HG02571 (cell line): ENCODE measurements around the gene ST14.
A peak's percentile ranks its signal among the peaks of the same experiment; 100 is the strongest.

Source experiments
- ATAC-seq: cut with Tn5 transposase; IDR thresholded peaks from one replicate; pipeline ENCODE4 v1.9.1; 2021; ENCODE audit warnings: mild to moderate bottlenecking, moderate library complexity; ENCODE audit not compliant: unreplicated experiment

ST14 gene

DNA sequence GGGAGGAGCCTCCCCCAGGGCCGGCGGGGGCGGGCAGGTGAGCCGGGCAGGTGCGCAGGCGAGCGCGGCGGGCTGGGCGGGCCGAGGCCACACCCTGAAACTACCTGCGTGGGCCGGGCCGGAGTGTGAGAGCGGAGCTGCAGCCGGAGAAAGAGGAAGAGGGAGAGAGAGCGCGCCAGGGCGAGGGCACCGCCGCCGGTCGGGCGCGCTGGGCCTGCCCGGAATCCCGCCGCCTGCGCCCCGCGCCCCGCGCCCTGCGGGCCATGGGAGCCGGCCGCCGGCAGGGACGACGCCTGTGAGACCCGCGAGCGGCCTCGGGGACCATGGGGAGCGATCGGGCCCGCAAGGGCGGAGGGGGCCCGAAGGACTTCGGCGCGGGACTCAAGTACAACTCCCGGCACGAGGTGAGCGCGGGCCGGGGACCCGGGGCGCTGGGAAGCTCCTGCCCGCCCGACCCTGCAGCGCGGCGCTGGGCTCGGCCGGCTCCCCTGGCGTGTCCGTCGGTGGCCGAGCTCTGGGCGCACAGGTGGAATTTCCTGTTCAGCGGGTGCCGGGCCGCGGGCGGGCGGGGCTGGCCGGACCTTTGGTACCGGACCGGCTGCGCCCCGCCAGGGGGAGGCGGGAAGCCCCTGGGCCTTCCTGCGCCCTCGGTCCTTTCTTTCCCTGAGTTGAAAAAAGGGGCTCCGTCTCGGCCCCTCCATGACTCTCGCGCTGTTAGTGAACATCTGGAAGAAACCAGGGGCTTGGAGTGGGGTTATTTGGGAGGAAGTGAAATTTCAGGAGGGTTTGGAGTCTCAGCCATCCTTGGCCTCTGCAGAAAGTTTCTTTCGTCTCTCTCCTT lies at the start of gene ST14:
Gene ST14 (plus strand): TSS at position 126 of the 841 bp plus-strand sequence. CDS start 198 bp downstream, at position 324.
- no peak for ATAC-seq

DNA sequence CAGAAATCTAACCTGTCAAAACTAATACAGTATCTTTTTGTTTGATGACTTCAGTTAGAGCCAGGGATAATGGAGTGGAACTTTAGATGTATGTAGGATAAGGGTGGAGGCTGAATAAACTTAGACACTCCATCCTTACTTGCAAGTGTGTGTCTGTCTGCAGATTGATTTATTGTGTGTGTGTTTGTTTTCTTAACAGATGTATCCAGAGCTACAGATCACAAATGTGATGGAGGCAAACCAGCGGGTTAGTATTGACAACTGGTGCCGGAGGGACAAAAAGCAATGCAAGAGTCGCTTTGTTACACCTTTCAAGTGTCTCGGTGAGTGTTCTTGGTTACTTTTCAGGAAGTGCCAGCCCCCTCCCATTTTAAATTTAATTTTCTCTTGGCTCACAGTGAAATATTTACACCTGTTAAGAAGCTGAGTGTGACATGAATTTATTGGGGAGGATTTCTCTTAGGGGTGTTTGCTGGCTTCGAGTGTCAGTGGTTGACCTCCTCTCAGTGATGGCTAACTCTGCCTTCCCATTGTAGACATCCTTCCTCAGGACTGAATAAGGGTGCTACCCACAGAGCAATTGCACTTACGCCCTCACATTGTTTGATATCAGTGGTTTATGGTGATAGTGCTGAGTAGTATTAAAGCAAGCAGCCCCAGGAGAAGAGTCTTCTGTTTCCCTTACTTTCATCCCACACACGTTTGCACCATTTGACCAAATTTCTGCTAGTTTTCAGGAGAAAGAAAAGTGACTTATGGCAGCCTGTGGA lies 49.1 kb upstream of the ST14 start:
- no peak for ATAC-seq

DNA sequence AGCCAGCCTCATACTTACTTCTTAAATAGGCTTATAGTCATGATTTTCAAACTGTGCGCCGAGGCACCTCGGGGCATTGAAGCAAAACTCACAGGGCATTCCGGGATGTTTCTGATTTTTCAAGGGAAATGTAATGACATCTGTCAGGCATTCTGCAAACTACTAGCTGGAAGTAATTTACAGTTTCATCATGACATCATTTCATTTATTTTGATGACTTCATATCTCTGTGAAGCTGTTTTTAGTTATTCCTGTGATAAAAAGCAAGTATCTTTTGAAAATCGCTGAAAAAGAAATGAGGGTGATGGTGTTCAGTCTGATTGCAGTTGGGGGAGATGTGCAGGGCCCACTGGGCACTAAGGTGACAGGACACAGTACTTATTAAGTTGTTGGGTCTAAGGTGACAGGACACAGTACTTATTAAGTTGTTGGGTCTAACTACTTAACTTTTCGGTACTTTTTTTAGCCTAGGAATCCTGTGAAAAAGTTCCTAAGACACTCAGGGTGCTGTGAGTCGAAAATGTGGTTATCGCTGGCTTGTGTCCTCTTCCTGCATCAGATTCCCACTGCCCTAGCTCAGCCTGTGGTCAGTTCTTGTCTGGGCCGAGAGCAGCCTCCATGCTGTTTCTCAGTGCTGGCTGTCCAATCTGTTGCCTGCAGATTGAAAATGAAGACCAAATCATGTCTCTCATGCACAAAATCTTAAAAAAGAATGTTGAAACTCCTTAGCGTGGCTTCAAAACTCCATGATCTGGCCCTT lies 47.3 kb upstream of the ST14 start:
- ATAC-seq: no peak

DNA sequence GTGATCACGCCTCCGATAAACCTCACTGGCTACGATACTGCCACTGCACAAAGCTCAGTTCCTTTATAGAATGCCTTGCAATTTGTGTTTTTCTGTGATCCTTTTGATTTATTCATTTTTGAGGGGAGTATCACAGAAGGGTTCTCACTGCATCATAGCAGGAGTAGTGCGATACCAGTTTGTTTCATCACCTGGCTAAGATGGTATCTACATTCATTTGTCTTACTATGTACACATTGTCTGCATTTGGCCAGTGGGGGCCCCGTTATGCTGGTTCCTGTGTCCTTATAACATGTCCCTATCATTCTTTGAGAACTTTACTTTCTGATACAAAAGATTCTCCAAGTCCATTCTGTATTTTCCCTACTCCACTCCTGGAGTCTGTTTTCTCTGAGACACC lies 45.3 kb upstream of the ST14 start:
- no peak for ATAC-seq

DNA sequence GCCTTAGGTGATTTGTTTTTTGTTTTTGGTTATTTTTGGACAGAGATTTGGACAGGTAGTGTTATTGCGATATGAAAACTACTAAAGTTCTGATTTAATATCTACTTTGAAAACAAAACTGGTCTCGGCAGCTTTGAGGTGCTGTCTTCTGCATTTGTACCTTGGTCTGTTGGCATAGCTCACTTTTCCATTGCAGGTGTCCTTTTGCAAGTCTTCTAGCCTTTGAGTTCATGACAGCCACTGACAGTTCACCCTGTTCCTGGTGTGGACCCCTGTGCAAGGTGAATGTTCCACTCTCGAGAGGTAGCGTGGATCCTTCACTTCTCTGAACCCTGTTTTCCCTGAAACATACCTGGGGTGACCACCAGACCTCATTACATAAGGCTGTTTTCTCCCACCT lies 44.9 kb upstream of the ST14 start:
- no peak for ATAC-seq

DNA sequence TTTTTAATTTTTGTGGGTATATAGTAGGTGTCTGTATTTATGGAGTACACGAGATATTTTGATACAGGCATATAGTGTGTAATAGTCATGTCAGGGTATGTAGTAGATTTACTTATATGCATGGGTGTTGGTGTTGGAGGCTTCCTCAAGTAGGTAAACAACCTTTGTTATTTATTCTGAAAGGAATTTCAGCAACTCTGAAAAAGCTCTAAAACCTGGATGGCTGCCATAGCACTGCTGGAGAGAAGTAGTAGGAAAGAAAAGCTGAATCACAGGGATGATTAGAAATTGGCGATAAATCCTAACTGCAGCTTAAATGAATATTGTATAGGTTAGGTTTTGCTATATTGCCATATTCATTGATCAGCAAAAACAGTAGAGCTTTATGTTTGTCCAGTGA lies 44.4 kb upstream of the ST14 start:
- ATAC-seq: no peak

DNA sequence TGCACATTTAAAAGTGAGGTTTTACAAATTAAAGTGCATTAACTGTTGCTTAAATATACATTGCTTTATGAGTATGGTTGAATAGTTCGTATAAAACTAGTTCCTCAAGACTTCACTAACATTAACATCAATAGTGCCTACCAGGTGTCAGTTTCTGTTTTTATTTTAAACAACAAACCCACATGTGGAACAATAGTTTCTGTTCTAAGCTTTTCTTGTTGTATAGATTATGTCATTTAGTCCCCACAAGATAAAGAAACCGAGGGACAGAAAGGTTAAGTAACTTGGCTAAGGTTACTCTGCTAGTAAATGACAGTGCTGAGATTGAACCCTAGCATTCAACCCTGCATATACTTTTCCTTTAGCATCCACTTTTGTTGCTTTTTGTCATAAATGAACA lies 41.4 kb upstream of the ST14 start:
- ATAC-seq: peak; percentile 93

DNA sequence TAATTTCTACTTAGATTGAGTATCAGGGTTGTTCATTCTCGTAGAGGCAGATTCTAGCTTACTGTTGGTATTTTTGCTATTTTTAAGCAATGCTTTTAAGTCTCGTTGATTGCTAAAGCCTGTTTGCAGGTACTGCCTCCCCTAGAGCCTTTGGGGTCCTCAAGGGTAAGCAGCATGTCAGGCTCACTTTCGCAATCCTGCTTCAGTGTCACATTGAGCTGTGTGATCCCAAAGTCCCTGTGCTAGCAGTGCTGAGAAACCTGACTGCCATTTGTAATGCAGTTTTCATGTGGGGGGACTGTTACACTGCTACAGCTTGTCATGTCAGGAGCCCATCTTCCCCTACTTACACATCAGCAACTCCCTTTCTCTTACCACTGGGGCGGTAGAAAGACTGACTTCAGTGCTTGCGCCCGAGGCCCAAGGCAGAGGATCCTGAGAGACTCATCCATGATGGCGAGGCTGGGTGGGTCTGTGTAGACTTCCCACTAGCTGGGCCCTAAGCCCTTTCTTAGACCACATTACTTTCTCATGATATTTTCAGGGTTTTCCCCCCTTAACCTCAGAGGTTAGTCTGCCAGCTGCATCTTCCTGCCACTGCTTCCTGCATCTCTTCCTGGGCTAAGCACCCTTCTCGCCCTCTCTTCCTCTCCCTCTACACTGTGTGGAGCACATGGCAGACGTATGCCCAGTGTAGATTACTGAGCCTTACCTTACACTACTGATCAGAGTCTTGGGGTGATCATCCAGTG lies 40.8 kb upstream of the ST14 start:
- ATAC-seq: peak; percentile 51

DNA sequence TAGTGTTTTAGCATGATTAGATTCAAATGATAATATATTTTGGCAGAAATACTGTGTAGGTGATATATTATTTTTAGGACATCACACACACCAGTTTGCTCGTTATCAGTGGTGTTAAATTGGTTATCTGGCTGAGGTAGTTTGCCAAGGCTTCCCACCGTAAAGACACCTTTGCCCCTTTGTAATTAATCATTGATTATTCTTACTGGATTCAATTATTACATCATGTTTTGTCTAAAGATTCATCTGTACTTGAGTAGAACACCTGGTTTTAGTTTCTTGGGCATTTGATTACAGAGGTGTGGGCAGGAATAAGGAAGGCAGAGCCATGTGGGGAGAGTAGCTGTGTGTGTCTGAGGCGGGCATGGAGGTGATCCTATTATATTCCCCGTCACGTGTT lies 39.5 kb upstream of the ST14 start:
- ATAC-seq: no peak

DNA sequence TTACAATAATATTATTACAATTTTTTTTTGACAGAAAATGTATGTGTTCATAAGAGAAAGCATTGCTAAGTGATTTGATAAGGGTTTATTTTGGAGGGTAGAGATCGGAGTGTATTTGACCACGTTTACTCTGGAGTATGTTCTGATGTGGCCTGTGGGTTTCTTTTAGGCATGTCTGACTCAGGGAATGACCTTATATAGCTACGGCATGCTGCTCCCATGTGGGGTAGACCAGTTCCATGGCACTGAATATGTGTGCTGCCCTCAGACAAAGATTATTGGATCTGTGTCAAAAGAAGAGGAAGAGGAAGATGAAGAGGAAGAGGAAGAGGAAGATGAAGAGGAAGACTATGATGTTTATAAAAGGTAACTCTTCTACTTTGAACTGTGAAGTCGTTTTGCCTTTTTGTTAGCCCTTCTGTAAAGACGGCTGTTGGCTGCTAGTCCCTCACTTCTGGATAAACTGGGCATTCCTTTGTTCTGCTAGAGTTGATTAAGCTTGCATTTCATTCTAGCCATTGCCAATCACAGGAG lies 38.1 kb upstream of the ST14 start:
- ATAC-seq: no peak

DNA sequence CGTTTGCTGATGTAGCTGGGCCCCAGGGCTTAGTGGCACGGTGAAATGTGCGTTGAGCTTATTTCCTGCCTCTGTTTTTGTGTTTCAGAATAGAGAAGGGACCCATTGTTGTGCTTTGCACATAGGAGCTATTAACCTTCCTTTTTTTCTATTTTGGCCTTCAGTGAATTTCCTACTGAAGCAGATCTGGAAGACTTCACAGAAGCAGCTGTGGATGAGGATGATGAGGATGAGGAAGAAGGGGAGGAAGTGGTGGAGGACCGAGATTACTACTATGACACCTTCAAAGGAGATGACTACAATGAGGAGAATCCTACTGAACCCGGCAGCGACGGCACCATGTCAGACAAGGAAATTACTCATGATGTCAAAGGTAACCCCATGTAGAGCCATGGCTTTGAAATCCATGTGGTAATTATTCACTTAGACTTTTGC lies 37.4 kb upstream of the ST14 start:
- no peak for ATAC-seq

DNA sequence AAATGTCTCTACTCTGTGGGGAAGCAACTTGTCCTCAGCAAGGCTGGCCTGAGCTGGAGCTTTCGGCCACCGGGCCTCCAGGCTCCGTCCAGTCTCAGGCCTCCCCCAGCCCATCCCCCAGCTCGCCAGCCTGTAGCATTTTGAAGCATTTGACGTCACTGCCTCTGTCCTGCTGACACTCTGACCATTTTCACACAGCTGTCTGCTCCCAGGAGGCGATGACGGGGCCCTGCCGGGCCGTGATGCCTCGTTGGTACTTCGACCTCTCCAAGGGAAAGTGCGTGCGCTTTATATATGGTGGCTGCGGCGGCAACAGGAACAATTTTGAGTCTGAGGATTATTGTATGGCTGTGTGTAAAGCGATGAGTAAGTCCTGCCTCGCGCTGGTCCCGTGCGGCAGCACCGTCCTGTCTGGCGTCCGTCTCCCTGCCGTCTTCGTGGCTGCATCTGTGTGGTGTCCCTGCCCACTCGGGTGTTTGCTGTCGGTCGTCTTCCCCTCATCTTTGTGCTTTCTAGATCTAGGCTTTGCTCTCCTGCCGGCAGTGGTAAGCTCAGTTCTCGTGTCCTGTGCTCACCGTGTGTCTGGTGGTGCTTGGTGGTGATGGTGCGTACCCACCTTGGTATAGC lies 36.1 kb upstream of the ST14 start:
- no peak for ATAC-seq

DNA sequence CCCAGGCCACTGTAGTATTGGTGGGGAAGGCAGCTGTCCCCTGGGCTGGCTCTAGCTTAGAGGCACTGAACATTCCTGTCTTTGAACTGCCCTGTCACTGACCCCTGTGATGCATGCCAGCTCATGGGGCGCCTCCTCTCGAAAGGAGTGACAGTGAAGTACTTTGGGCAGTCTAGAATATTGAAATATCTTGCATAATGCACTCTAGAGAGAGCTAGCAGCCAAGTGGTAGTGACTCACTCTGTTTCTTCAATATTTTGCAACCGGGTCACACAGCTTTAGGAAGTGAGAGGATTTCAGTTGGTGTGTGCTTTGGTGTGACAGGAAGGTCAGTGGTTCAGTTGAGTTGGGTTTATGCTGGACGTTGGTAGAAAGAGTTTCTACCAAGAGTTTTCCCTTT lies 35.5 kb upstream of the ST14 start:
- ATAC-seq: no peak

DNA sequence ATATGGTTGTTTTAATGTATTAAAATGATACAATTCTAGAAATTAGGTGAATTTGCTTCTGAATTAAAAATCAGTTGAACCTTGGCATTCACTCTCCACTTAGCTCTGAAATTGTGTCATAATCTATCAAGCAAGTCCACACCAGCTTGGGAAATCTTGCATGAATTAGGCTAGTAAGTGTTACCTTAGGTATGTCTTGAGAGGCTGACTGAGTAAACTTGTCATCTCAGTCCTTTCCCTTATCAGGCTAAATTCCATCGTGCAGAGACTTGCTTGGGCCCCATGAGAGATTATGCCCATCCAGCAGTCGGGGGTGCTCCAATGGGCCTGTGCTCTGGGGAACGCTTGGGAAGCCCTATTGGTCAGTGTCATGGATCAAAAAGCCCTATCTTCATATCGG lies 33.9 kb upstream of the ST14 start:
- ATAC-seq: no peak

DNA sequence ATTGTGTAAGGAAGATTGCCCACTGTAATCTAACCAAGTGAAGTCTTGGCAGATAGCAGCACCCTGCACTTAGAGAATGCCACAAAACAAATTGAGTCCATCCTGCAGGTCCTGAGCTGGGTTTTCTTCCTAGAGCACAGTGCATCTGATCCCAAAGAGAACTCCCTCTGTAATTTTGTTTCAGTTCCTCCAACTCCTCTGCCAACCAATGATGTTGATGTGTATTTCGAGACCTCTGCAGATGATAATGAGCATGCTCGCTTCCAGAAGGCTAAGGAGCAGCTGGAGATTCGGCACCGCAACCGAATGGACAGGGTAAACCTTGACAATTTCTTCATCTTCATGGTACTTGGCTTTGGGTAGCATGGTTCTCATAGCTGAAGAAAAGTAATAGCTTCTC lies 33.1 kb upstream of the ST14 start:
- ATAC-seq: no peak

DNA sequence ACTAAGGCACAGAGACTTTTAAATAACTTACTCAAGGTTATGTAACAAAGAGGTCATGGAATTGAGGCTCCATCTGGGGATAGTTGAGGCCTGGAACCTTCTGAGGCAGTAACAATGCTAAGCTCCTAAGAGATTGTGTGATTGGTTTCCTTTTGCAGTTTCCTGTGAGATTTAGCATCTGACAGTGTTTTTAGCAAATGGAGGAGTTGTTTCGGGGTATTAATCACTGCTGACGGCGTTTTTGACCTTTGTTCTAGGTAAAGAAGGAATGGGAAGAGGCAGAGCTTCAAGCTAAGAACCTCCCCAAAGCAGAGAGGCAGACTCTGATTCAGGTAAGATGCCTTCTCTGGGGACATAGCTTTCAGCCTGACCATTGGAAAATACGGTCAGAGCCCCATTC lies 32.1 kb upstream of the ST14 start:
- no peak for ATAC-seq

DNA sequence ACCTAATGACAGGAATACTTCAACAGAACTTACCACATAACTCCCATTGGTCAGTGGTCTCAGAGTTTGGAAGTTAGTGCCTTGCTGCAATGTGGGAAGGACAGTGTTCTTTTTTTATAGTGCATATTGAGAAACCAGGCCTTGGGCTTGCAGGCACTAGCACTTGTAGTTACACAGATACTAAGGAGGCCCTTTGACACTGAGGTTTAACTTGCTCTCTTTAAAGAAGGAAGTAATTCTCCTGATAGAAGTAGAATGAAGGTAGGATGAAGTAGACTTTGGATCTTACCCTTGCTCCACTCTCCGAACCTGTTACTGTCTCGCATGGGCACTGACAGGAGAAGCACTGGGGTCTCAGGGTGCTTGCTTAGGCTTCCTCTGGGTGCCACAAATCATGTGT lies 31.0 kb upstream of the ST14 start:
- ATAC-seq: no peak

DNA sequence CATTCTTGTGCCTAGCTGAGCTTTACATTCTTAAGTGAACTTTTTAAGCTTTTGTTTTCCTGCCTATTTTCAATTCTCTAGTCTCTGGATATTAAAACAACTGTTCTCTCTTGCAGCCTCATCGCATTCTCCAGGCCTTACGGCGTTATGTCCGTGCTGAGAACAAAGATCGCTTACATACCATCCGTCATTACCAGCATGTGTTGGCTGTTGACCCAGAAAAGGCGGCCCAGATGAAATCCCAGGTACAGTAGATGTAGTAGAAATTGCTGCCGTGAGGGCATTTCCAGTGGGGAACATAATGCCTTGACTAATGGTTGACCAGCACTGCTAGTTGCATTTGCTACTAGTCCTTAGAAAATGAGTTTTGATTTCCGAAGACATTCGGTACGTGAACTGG lies 29.7 kb upstream of the ST14 start:
- no peak for ATAC-seq

DNA sequence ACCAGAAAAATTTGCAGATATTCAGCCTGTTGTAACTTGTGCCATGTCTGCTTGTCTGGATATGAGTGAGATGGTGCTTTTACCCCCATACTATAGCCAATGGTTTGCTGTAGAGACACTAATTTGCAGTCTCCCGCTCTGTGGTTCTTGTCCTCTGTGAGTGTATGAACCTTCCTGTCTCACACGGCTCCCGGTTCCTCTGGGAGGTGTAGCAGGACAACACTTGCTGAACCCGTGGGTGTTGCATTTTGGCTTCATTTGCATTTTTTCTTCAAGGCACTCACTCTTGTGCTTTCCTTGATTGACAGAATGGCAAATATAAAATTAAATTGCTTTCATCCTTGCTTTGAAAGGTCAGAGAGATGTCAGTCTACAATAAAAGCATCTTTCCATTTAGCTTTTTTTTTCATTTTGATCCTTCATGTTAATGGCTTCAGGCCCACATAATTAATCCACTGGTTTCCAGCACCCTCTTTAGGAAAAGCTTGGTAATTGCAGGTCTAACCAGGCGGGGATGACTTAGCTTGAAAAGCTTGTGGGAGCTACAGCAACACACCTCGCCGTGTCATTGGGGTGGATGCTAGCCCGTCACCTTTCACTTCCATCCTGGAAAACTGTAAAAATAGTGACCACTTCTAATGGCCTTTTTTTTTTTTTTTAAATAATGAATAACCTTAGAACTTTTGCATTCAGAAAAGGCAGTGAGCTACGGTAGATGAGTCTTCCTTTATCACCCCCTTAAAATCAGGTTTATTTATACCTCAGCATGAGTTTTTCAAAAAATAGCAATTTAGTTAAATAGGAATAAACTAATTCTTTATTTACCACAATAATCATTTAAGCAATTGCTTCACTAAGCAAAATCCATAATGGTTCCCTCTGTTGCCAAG lies 27.4 kb upstream of the ST14 start:
- no peak for ATAC-seq
